Right cardiac atrium (tissue), 5 donors: ENCODE results near the gene IRAK3. TPM values are rescaled to one million over a fixed set of nuclear protein-coding genes. Genes with fewer than 3 reads are reported as not detected.

Experiments
- ATAC-seq, 2 donors: fragments of 200-7000 bp; cut with Tn5 transposase; one replicate each; pipeline versions ENCODE4 v1.8.0 to v1.9.1; 2020; ENCODE audit warnings: moderate library complexity in 2 of 2, mild to moderate bottlenecking in 1 of 2
- DNase-seq, 3 donors: peaks; one replicate each; pipeline ENCODE4 v3.0.0-alpha.2; 2020
- H3K27ac ChIP-seq: one replicate; pipeline ENCODE4 v1.5.1; 2013; ENCODE audit warnings: mild to moderate bottlenecking, low read length, control low read depth, moderate library complexity
- H3K27me3 ChIP-seq: one replicate; pipeline ENCODE4 v1.6.1; 2013; ENCODE audit not compliant: control insufficient read depth, insufficient read depth
- H3K4me1 ChIP-seq: one replicate; pipeline ENCODE4 v1.6.1; 2013; ENCODE audit warnings: low read length; ENCODE audit not compliant: control insufficient read depth, insufficient read depth
- H3K4me3 ChIP-seq: one replicate; pipeline ENCODE4 v1.5.1; 2013; ENCODE audit warnings: low read length, control low read depth
- H3K9me3 ChIP-seq: one replicate; pipeline ENCODE4 v1.6.1; 2013; ENCODE audit warnings: low read length; ENCODE audit not compliant: control insufficient read depth
- WGBS: extraction: QIAGEN DNeasy Blood & Tissue Kit; methylation state at CpG from one replicate; pipeline ENCODE4 v1.1.7; 2013; 5-methylcytosine and 5-hydroxymethylcytosine counted together
- intact Hi-C, 4 donors: fragments of 100-400 bp; cut with DNase I; formaldehyde crosslinking; loops; one replicate each; pipeline versions ENCODE4 v1.11.0 to v1.14.0; 2022 to 2023
- polyA plus RNA-seq: library from polyadenylated mRNA; stranded (reverse); fragments of 200-250 nt; gene quantifications from one replicate; pipeline ENCODE4 v1.2.3, GENCODE V29; 2013
- total RNA-seq, 4 donors: library from RNA; stranded (reverse); fragmentation: NEBNext Ultra II Directional; extraction: Animal tissue kit (Norgen Biotek cat#: 25700); gene quantifications; one replicate each; pipeline ENCODE4 v1.2.1, GENCODE V29; 2021
- donor health status: healthy with polysubstance abuse.
- donor health status: DM: no; HTN: yes; CAD: no.
- donor health status: DM: no; HTN: no; CAD: no.
- donor health status: DM: no; HTN: yes; CAD: no; lungs with severe emphysema.
- donor health status: DM: yes; HTN: yes; CAD: no.

The IRAK3 gene
- total and polyA plus RNA-seq, 5 donors = 4.1 to 17.0 (median 9.2) TPM

- intact Hi-C loops = no loop called here
- no peak for ATAC-seq
- Histone ChIP-seq H3K9me3 (no peaks in the 10 kb centered on the region), H3K4me3 (no peak overlapping the region), H3K4me1 (peaks cover 4% of the 10 kb centered on the region), H3K27ac (no peak overlapping the region), H3K27me3 (no peaks in the 10 kb centered on the region)
- DNase-seq = no peak
- 86% methylated on average over 7 of the region's 7 CpGs for WGBS
Observed at GRCh38 chr12:66240096-66240820, 51.2 kb downstream of the IRAK3 start.

GRCh38 chr12:66241061-66242043 is 52.3 kb downstream of the IRAK3 start:
- WGBS = 79% methylated on average over 7 of the region's 7 CpGs
- Histone ChIP-seq H3K27me3 (no peaks in the 10 kb centered on the region), H3K4me1 (peaks cover 4% of the 10 kb centered on the region), H3K27ac (no peak overlapping the region), H3K9me3 (no peaks in the 10 kb centered on the region), H3K4me3 (no peak overlapping the region)
- intact Hi-C loops = no loop called here
- DNase-seq (no peak), ATAC-seq (peak; percentile 64 to 65)

GRCh38 chr12:66242311-66242710 is 53.3 kb downstream of the IRAK3 start:
- intact Hi-C loops = no loop called here
- Histone ChIP-seq H3K27ac (no peak overlapping the region), H3K27me3 (no peaks in the 10 kb centered on the region), H3K4me1 (no peaks in the 10 kb centered on the region), H3K4me3 (no peak overlapping the region), H3K9me3 (no peaks in the 10 kb centered on the region)
- DNase-seq (no peak), ATAC-seq (no peak)
- 69% methylated on average over 2 of the region's 2 CpGs for WGBS

- Histone ChIP-seq H3K27me3 (no peaks in the 10 kb centered on the region), H3K4me1 (no peaks in the 10 kb centered on the region), H3K4me3 (no peak overlapping the region), H3K27ac (no peak overlapping the region), H3K9me3 (no peaks in the 10 kb centered on the region)
- WGBS = 93% methylated on average over 2 of the region's 2 CpGs
- ATAC-seq (no peak), DNase-seq (no peak)
- intact Hi-C loops = no loop called here
Observed at GRCh38 chr12:66243911-66244310, 54.9 kb downstream of the IRAK3 start.

- Histone ChIP-seq H3K4me1 (no peaks in the 10 kb centered on the region), H3K27me3 (no peaks in the 10 kb centered on the region), H3K4me3 (no peak overlapping the region), H3K9me3 (no peaks in the 10 kb centered on the region), H3K27ac (no peak overlapping the region)
- no peak for ATAC-seq
- DNase-seq = no peak
- intact Hi-C loops = no loop called here
- 96% methylated on average over 1 of the region's 1 CpG for WGBS
Observed at GRCh38 chr12:66244446-66244845, 55.4 kb downstream of the IRAK3 start.

GRCh38 chr12:66247741-66248140 is 58.7 kb downstream of the IRAK3 start:
- H3K4me1 ChIP-seq = no peaks in the 10 kb centered on the region
- H3K27me3 ChIP-seq = no peaks in the 10 kb centered on the region
- no peak overlapping the region for H3K27ac ChIP-seq
- H3K9me3 ChIP-seq = no peaks in the 10 kb centered on the region
- ATAC-seq (no peak), DNase-seq (no peak)
- intact Hi-C loops = no loop called here
- H3K4me3 ChIP-seq = no peak overlapping the region

GRCh38 chr12:66251049-66251448 is 62.0 kb downstream of the IRAK3 start:
- no peak overlapping the region for H3K4me3 ChIP-seq
- WGBS = 87% methylated on average over 3 of the region's 3 CpGs
- H3K27ac ChIP-seq = no peak overlapping the region
- ATAC-seq (no peak), DNase-seq (no peak)
- H3K27me3 ChIP-seq = no peaks in the 10 kb centered on the region
- H3K9me3 ChIP-seq = no peaks in the 10 kb centered on the region
- intact Hi-C loops = no loop called here
- no peaks in the 10 kb centered on the region for H3K4me1 ChIP-seq

GRCh38 chr12:66252771-66253170 is 63.8 kb downstream of the IRAK3 start:
- no peaks in the 10 kb centered on the region for H3K4me1 ChIP-seq
- no peaks in the 10 kb centered on the region for H3K27me3 ChIP-seq
- 96% methylated on average over 2 of the region's 2 CpGs for WGBS
- no peak for ATAC-seq
- H3K27ac ChIP-seq = no peak overlapping the region
- no peaks in the 10 kb centered on the region for H3K9me3 ChIP-seq
- intact Hi-C loops = no loop called here
- no peak for DNase-seq
- H3K4me3 ChIP-seq = no peak overlapping the region

GRCh38 chr12:66255737-66256136 is 66.7 kb downstream of the IRAK3 start:
- no peak for DNase-seq
- Histone ChIP-seq H3K4me1 (no peaks in the 10 kb centered on the region), H3K27me3 (no peaks in the 10 kb centered on the region), H3K27ac (no peak overlapping the region), H3K9me3 (no peaks in the 10 kb centered on the region), H3K4me3 (no peak overlapping the region)
- intact Hi-C loops = no loop called here
- no peak for ATAC-seq

- intact Hi-C loops = no loop called here
- no peak for DNase-seq
- WGBS = 63% methylated on average over 3 of the region's 3 CpGs
- Histone ChIP-seq H3K27ac (no peak overlapping the region), H3K9me3 (no peaks in the 10 kb centered on the region), H3K4me1 (no peaks in the 10 kb centered on the region), H3K27me3 (no peaks in the 10 kb centered on the region), H3K4me3 (no peak overlapping the region)
- ATAC-seq = no peak
Observed at GRCh38 chr12:66258011-66258410, 69.0 kb downstream of the IRAK3 start.

- DNase-seq (no peak), ATAC-seq (no peak)
- Histone ChIP-seq H3K4me1 (no peaks in the 10 kb centered on the region), H3K27ac (no peak overlapping the region), H3K27me3 (no peaks in the 10 kb centered on the region), H3K9me3 (no peaks in the 10 kb centered on the region), H3K4me3 (no peak overlapping the region)
- intact Hi-C loops = no loop called here
Observed at GRCh38 chr12:66262737-66263136, 73.7 kb downstream of the IRAK3 start.
